Activated CD8-positive, alpha-beta memory T cell treated with anti-CD3 and anti-CD28 coated beads for 1 hour (primary cell): ENCODE results near the gene MBTPS1.
"Not testable (repeated sequence)": the region's sequence is repeated elsewhere in the genome, so short reads cannot be mapped to it uniquely, and the experiment has no call there.

Experiments
- DNase-seq, 2 donors: peaks; one replicate each; pipeline ENCODE4 v3.0.0-alpha.2; 2020; ENCODE audit warnings: low read depth in 1 of 2; ENCODE audit errors: extremely low read depth in 1 of 2

The MBTPS1 gene

GRCh38 chr16:84137769-84138357 is 21.1 kb upstream of the MBTPS1 start:
- DNase-seq: no peak

- DNase-seq: no peak
Measured at GRCh38 chr16:84137287-84137686, 20.5 kb upstream of the MBTPS1 start.

- no peak for DNase-seq
Measured at GRCh38 chr16:84136331-84137125, 19.8 kb upstream of the MBTPS1 start.

GRCh38 chr16:84132527-84133285 is 16.0 kb upstream of the MBTPS1 start:
- DNase-seq: no peak

- DNase-seq: no peak
Measured at GRCh38 chr16:84131117-84131516, 14.4 kb upstream of the MBTPS1 start.

GRCh38 chr16:84124257-84125073 is 7.7 kb upstream of the MBTPS1 start:
- no peak for DNase-seq

- no peak for DNase-seq
Measured at GRCh38 chr16:84121007-84121406, 4.3 kb upstream of the MBTPS1 start.

- no peak for DNase-seq
Measured at GRCh38 chr16:84120023-84120422, 3.3 kb upstream of the MBTPS1 start.

- no peak for DNase-seq
Measured at GRCh38 chr16:84119368-84119767, 2.6 kb upstream of the MBTPS1 start.

- DNase-seq: not testable (repeated sequence)
Measured at GRCh38 chr16:84118315-84118714, 1.6 kb upstream of the MBTPS1 start.

- DNase-seq: no peak
Measured at GRCh38 chr16:84117494-84117843, 727 bp upstream of the MBTPS1 start.

- DNase-seq: peak in 1 of 2 donors; percentile 30
Measured at GRCh38 chr16:84115919-84116719, 623 bp downstream of the MBTPS1 start.

GRCh38 chr16:84111949-84112348 is 4.8 kb downstream of the MBTPS1 start:
- DNase-seq: not testable (repeated sequence)

- DNase-seq: no peak
Measured at GRCh38 chr16:84111525-84111924, 5.2 kb downstream of the MBTPS1 start.

GRCh38 chr16:84110527-84110926 is 6.2 kb downstream of the MBTPS1 start:
- DNase-seq: no peak

GRCh38 chr16:84109598-84110335 is 7.0 kb downstream of the MBTPS1 start:
- DNase-seq: no peak

GRCh38 chr16:84107921-84108320 is 8.8 kb downstream of the MBTPS1 start:
- DNase-seq: no peak

- DNase-seq: no peak
Measured at GRCh38 chr16:84105948-84106740, 10.6 kb downstream of the MBTPS1 start.
